ENCODE results near the gene FAM3A.

FAM3A gene

DNA sequence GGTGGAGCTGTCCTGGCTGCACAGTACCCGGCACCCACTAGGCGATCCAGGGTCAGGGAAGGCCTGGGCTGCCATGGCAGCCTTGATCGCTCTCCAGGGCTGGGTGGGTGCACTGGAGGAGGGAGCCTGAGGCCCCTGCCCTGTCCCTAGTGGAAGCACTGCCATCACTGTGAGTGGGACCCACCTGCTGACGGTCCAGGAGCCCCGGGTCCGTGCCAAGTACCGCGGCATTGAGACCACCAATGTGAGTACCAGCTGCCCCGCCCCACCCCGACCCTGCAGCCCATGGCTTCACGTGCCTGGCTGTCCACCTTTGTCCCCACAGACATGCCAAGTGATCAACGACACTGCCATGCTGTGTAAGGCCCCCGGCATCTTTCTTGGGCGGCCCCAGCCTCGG, 49.1 kb downstream of the FAM3A start:
- DNase-seq (ENCODE audit: low read depth), result no peak
- no peak overlapping the region for H3K4me3 ChIP-seq (ENCODE audit: low read depth, low read length)

DNA sequence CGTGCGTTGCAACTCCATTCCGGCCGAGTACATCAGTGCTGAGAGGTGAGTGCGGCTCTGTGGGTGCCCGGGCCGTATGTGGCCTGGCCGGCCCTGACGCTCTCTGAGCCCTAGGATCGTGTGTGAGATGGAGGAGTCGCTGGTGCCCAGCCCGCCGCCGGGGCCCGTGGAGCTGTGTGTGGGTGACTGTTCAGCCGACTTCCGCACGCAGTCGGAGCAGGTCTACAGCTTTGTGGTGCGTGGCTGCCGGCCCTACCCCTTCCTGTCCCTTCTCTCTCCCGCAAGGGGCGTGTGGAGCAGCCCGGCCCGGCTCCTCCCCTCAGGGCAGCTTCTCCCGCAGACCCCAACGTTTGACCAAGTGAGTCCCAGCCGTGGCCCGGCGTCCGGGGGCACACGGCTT, 50.0 kb downstream of the FAM3A start:
- no peak for DNase-seq (ENCODE audit: low read depth)
- H3K4me3 ChIP-seq (ENCODE audit: low read depth, low read length), result no peak overlapping the region

DNA sequence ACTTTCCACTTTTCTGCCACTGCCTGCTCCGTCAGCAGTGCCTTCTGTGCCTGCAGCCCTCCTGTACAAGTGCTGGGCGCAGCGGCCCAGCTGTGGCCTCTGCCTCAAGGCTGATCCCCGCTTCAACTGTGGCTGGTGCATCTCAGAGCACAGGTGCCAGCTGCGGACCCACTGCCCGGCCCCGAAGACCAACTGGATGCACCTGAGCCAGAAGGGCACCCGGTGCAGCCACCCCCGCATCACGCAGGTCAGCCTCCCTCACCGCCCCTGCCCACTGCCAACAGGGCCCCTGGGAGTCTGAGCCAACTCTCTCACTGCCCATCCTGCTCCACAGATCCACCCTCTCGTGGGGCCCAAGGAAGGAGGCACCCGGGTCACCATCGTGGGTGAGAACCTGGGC, 50.4 kb downstream of the FAM3A start:
- DNase-seq (ENCODE audit: low read depth), result no peak
- no peak overlapping the region for H3K4me3 ChIP-seq (ENCODE audit: low read depth, low read length)

DNA sequence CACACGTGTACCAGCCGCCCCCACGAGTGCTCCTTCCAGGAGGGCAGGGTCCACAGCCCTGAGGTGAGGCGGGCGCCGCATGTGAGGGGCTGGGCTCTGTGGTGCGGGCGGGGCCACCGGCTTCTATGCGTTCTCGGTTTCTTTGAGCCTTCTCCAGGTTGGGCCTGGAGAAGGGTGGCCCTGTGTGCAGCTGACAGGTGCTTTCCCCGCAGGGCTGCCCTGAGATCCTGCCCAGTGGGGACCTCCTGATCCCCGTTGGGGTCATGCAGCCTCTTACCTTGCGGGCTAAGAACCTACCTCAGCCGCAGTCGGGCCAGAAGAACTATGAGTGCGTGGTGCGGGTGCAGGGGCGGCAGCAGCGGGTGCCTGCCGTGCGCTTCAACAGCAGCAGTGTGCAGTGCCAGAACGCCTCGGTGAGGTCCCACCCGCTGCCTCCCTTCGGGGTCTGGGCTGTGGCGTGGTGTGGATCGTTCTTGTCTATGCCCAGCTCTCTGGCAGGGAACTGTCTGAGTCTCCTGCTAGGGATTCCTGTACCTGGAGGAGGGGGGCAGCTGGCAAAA, 51.1 kb downstream of the FAM3A start:
- H3K4me3 ChIP-seq (ENCODE audit: low read depth, low read length), result no peak overlapping the region
- DNase-seq (ENCODE audit: low read depth), result no peak

DNA sequence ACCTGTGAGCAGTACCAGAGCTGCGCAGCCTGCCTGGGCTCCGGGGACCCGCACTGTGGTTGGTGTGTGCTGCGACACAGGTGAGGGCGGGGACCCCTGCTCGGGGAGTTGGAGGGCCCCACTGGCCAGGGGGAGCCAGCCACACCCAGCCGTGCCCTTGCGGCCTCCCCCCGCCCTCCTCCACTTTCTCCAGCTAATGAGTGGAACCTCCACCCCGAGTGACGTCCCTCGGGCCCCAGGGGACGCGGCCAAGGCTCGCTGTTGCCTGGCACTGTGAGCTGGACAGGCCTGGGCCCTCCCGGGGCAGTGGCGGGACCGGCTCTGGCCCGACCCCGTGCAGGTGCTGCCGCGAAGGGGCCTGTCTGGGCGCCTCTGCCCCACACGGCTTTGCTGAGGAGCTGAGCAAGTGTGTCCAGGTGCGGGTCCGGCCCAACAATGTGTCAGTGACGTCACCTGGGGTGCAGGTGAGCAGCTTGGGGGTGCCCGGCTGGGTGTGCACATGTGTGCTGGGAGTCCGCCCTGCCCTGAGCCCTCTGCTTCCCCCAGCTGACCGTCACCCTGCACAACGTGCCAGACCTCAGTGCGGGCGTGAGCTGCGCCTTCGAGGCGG, 52.3 kb downstream of the FAM3A start:
- H3K4me3 ChIP-seq (ENCODE audit: low read depth, low read length), result no peak overlapping the region
- DNase-seq (ENCODE audit: low read depth), result no peak

DNA sequence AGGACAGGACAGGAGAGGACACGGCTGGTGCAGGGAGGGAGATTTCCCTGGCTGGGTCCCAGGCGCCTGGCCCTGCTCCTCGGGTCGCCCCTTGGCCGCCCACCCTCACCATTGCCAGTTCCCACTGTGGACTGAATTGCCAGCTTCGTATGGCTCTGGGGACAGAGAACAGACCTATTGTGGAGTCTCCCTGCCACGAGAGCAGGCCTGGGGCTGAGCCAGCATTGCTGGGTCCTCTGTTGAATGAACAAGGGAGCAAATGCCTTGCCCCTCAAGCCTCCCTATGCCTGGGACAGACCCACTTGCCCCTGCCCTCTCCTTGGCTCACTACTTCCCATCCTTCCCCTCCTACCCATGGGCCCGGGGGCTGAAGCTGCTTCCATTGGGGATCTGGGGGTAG, 53.6 kb downstream of the FAM3A start:
- H3K4me3 ChIP-seq (ENCODE audit: low read depth, low read length), result no peak overlapping the region
- no peak for DNase-seq (ENCODE audit: low read depth)

DNA sequence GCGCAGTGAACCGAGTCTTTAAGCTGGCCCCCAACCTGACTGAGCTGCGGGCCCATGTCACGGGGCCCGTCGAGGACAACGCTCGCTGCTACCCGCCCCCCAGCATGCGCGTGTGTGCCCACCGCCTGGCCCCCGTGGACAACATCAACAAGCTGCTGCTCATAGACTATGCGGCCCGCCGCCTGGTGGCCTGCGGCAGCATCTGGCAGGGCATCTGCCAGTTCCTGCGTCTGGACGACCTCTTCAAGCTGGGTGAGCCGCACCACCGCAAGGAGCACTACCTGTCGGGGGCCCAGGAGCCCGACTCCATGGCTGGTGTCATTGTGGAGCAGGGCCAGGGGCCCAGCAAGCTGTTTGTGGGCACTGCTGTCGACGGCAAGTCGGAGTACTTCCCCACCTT, 55.7 kb downstream of the FAM3A start:
- H3K4me3 ChIP-seq (ENCODE audit: low read depth, low read length), result peak overlapping the region; percentile 74
- no peak for DNase-seq (ENCODE audit: low read depth)

DNA sequence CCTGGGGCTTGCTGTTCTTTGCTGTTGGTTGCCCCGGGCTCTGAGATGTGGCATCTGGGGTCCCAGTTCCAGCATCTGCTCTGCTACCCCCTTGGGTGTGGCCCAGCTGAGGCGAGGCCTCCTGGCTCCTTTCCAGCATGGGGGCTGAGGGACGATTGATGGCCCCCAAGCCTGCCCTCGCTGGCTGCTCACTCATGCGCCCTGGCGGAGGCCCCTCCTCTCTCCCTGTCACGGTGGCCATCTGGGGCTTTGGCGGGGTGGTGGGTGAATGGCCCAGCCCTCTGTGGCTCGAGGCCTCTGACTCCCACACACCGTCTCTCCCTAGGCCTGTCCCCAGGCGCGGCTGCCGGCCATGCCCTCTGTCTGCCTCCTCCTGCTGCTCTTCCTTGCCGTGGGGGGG, 56.2 kb downstream of the FAM3A start:
- DNase-seq (ENCODE audit: low read depth), result no peak
- peak overlapping the region; percentile 74 for H3K4me3 ChIP-seq (ENCODE audit: low read depth, low read length)

DNA sequence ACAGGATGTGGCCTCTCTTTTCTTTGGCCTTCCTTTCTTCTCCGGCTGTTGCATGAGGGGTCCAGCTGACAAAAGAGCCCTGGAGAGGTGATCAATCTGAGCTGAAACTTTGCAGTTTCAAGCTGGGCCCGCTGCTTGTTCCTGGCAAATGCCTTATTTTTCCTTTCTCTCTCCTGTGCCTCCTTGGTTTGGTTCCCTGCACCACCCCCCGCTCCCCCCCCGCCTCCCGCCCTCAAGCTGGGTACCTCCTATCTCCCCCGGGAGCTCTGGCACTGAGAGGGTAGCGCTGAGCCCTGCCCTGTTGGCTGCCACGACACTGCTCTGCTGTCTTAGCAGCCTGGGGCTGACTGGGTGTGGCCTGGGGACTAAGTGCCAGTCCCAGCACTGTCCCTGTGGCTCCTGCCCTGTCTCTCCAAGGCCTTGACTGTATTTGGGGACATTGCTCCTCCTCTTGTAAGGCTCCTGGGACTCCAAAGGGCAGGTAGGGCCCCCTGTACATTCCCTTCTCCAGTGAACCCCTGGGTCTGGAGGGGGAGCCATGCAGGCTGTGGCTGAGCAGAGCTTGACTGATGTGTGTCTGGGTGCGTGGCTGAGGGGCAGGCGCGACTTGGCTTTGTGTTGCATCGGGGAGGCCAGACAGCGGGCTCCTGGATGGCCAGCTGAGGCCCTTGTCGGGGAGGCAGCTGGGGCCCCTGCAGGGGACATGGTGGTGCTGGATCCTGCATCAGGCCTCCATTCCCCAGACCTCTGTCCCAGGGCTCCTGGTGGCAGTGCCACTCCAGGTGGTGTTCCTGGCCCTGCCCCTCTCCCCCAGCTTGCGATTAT, 56.9 kb downstream of the FAM3A start:
- no peak for DNase-seq (ENCODE audit: low read depth)
- H3K4me3 ChIP-seq (ENCODE audit: low read depth, low read length), result peak overlapping the region; percentile 74

DNA sequence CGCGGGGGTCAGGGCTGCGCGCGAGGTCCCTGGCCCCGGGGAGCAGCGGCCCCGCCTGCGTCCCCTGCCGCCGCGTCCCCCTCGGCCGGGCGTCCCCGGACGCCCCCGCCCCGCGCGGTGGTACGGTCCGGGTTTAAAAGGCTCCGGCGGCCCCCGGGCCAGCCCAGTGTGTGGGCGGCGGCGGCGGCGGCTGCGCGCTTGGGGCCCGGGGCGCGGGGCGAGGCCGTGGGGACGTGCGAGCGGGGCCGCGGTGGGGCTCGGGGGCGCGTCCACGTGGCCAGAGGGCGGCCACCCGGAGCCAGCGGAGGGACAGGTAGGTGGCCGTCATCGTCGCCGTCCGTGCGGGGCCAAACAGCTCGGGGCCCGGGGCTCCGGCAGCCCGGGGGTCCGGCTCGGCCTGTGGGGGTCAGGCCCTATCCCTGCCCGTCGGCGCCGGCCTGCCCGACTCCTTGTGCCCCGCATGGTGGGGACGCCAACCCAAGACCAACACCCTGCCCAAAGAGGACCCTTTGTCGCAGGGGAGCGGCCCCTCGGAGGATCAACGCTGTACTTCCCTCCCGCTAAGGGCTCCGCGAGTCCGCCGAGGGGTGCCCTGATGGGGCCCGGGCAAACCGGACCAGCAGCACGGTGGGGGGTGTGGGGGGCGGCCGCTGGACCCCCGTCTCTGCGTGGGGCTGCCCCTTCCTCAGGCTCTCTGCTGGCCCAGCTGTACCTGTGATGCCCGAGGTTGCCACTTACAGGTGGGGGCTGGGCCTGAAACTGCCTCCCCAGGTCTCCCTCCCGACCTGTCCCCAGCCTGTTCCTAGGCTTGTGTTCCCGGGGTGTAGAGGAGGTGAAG, 57.7 kb downstream of the FAM3A start, which contains the start of gene PLXNA3:
Gene PLXNA3, plus strand, starts transcription at position 166 of the 838 bp plus-strand sequence. CDS start 1,903 bp downstream, outside the sequence.
- DNase-seq (ENCODE audit: low read depth), result no peak
- H3K4me3 ChIP-seq (ENCODE audit: low read depth, low read length), result peak within 1 kb of the TSS; percentile 74

DNA sequence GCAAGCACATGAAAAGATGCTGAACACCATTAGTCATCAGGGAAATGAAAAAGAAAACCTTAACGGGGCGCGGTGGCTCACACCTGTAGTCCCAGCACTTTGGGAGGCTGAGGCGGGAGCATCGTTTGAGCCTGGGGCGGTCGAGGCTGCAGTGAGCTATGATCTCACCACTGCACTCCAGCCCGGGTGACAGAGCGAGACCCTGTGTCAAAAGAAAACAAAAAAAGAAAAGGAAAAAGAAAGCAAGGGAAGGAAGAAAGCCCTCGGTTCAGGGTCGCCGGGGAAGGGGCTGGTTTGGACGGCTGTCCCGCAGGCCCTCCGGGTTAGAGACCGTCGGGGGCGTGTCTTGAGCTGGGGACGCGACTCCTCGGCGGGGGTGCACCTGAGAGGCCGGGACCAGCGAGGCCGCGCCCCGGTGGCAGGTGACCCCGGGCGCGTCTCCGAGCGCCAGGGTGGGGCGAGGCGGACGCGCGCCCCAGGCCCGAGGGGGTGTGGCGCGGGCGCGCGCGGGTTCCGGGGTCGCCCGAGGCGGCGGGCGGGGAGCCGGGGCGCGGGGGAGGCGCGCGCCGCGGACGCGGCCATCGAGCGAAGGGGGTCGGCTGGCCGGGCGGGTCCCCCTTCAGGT, 58.4 kb downstream of the FAM3A start:
- DNase-seq (ENCODE audit: low read depth), result no peak
- H3K4me3 ChIP-seq (ENCODE audit: low read depth, low read length), result peak overlapping the region; percentile 48
